ENCODE measurements around the gene JARID2.

The JARID2 gene

DNA sequence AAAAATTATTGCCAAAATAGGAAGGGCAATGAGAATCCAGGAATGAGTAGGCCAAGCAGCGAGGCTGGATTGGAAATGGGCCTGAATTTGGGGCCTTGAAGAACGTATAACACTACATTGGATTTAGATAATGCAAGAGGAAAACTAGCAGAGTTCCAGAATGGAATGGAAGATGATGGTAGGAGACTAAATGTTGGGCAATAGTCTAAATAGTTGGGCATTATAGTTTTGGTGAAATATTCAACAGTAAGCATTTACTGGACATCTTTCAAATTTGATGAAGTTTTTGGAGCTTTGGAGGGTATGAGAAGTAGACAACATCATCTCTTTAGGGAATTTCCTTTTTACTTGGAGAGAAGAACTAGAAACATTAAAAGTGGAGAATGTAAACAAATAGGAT lies 3.4 kb upstream of the JARID2 start:
- Histone ChIP-seq H3K27me3 (replicated peaks; ENCODE audit: insufficient read depth, low read length) (no peaks in the 10 kb centered on the region), H3K4me3 (ENCODE audit: low read length) (no peak overlapping the region), H3F3A (ENCODE audit: insufficient read depth, low read length) (peaks cover 5% of the 10 kb centered on the region), H3K9ac (ENCODE audit: low read length) (no peak overlapping the region), H3K9me2 (replicated peaks; ENCODE audit: insufficient read depth, low read length) (no peaks in the 10 kb centered on the region), H3K36me3 (replicated peaks; ENCODE audit: insufficient read depth, low read length) (no peaks in the 10 kb centered on the region), H3K4me1 (ENCODE audit: low read length) (no peaks in the 10 kb centered on the region), H3K79me2 (ENCODE audit: low read length) (peaks cover 16% of the 10 kb centered on the region), H3K9me3 (replicated peaks; ENCODE audit: insufficient read depth, low read length) (no peaks in the 10 kb centered on the region), H3K27ac (ENCODE audit: low read length) (no peak overlapping the region), H4K20me1 (ENCODE audit: insufficient read depth, low read length) (no peaks in the 10 kb centered on the region), H3K4me2 (ENCODE audit: low read depth, low read length) (no peak overlapping the region), H2AFZ (ENCODE audit: low read length) (no peak overlapping the region)
- TF ChIP-seq, protein P1, sequence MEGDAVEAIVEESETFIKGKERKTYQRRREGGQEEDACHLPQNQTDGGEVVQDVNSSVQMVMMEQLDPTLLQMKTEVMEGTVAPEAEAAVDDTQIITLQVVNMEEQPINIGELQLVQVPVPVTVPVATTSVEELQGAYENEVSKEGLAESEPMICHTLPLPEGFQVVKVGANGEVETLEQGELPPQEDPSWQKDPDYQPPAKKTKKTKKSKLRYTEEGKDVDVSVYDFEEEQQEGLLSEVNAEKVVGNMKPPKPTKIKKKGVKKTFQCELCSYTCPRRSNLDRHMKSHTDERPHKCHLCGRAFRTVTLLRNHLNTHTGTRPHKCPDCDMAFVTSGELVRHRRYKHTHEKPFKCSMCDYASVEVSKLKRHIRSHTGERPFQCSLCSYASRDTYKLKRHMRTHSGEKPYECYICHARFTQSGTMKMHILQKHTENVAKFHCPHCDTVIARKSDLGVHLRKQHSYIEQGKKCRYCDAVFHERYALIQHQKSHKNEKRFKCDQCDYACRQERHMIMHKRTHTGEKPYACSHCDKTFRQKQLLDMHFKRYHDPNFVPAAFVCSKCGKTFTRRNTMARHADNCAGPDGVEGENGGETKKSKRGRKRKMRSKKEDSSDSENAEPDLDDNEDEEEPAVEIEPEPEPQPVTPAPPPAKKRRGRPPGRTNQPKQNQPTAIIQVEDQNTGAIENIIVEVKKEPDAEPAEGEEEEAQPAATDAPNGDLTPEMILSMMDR (IDR thresholded peaks at IDR 0.05; ENCODE audit: low read length): no peak
- DNase-seq: no peak

DNA sequence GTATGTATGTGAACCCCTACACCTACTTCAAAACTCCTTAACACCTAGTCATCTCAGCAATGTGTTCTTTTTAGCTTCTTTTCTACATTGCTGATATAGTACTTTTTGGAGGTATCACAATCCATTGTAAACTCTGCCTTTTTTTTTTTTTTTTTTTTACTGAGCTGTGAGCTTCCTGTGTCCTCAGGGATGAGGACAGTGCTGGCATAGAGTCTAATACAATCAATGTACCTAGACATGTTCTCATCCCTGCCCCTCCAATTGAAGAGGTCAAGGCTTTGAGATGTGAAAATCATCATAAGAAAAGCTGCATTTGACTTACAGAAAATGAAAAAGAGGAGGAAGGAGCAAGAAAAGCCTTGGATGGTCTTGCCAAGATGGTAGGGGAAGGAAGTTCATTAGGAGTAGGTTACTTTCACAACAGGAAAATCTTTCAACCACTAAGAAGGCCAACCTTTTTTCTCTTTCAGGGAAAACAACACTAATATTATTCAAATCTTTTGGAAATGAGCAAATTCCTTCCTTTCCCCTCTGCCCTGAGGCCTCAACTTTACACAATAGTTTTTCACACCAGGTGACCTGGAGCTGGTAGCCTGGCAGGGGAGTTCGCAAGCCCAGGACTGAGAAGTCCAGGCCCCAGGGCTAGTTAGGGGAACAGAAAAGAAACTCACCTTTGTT lies 2.8 kb upstream of the JARID2 start:
- H3K9ac ChIP-seq (ENCODE audit: low read length): no peak overlapping the region
- H3K36me3 ChIP-seq (replicated peaks; ENCODE audit: insufficient read depth, low read length): no peaks in the 10 kb centered on the region
- peaks cover 10% of the 10 kb centered on the region for H3F3A ChIP-seq (ENCODE audit: insufficient read depth, low read length)
- no peak overlapping the region for H2AFZ ChIP-seq (ENCODE audit: low read length)
- H4K20me1 ChIP-seq (ENCODE audit: insufficient read depth, low read length): no peaks in the 10 kb centered on the region
- H3K27ac ChIP-seq (ENCODE audit: low read length): no peak overlapping the region
- H3K79me2 ChIP-seq (ENCODE audit: low read length): peaks cover 20% of the 10 kb centered on the region
- TF ChIP-seq EZH2phosphoT487 (IDR thresholded peaks at IDR 0.05; ENCODE audit: low read length) (no peak), EZH2 (optimal IDR thresholded peaks at IDR 0.05; ENCODE audit: low read depth, low read length) (no peak)
- TF ChIP-seq, protein P1 (IDR thresholded peaks at IDR 0.05; ENCODE audit: low read length): no peak
- no peaks in the 10 kb centered on the region for H3K27me3 ChIP-seq (replicated peaks; ENCODE audit: insufficient read depth, low read length)
- H3K4me2 ChIP-seq (ENCODE audit: low read depth, low read length): no peak overlapping the region
- no peak overlapping the region for H3K4me3 ChIP-seq (ENCODE audit: low read length)
- no peak for DNase-seq
- H3K4me1 ChIP-seq (ENCODE audit: low read length): no peaks in the 10 kb centered on the region
- H3K9me2 ChIP-seq (replicated peaks; ENCODE audit: insufficient read depth, low read length): no peaks in the 10 kb centered on the region
- no peaks in the 10 kb centered on the region for H3K9me3 ChIP-seq (replicated peaks; ENCODE audit: insufficient read depth, low read length)

DNA sequence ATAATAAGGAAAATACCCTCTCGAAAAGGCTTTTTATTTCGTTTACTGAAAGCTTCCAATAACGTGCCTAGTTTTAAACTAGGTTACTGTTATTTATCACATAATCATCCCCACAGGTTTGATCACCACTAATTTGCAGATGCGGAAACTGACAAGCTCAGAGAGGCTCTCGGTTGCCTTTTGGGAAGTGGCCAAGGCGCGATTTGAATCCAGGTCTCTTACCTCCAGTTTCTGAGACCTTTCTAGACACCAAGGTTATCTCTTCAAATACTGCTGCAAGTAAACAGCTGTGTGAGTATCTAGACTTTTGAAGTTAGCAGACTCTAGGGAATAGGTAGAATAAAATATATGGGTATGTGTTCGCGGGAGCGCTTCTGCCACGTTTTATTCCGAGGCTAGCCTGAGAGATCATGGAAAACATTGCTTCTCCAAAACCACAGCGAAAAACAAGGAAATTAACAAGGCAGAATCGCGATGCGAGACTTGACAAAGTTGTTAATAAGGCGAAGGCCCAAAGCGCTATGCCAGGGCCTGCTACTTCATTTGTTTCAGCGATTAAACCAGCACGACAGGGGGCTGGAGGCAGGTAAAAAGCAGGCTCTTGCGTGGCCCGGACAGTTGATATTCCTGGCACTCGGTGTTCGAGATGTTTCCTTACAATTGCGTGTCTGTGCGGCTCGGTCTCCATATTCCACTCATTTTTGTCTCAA lies 1.8 kb upstream of the JARID2 start:
- Histone ChIP-seq H3K9ac (ENCODE audit: low read length) (peak overlapping the region; percentile 67; the same call in 1 of the 2 replicates), H2AFZ (ENCODE audit: low read length) (0 out of 2 replicates have a peak overlapping the region, but pooled peaks have one; percentile 73), H3K79me2 (ENCODE audit: low read length) (peaks cover 23% of the 10 kb centered on the region)

More for the DNA sequence above, 1.8 kb upstream of the JARID2 start:
- peak overlapping the region; percentile 83 for H3K4me2 ChIP-seq (ENCODE audit: low read depth, low read length)
- H3K9me2 ChIP-seq (replicated peaks; ENCODE audit: insufficient read depth, low read length): no peaks in the 10 kb centered on the region
- H3K4me3 ChIP-seq (ENCODE audit: low read length): peak overlapping the region; percentile 72
- TF ChIP-seq EZH2phosphoT487 (IDR thresholded peaks at IDR 0.05; ENCODE audit: low read length): no peak
- TF ChIP-seq, protein P1 (IDR thresholded peaks at IDR 0.05; ENCODE audit: low read length): no peak
- no peak for TF ChIP-seq EZH2 (optimal IDR thresholded peaks at IDR 0.05; ENCODE audit: low read depth, low read length)
- no peaks in the 10 kb centered on the region for H3K27me3 ChIP-seq (replicated peaks; ENCODE audit: insufficient read depth, low read length)
- no peaks in the 10 kb centered on the region for H4K20me1 ChIP-seq (ENCODE audit: insufficient read depth, low read length)
- no peaks in the 10 kb centered on the region for H3K36me3 ChIP-seq (replicated peaks; ENCODE audit: insufficient read depth, low read length)
- DNase-seq: no peak
- H3K9me3 ChIP-seq (replicated peaks; ENCODE audit: insufficient read depth, low read length): no peaks in the 10 kb centered on the region
- no peak overlapping the region for H3K27ac ChIP-seq (ENCODE audit: low read length)
- H3F3A ChIP-seq (ENCODE audit: insufficient read depth, low read length): peaks cover 13% of the 10 kb centered on the region
- H3K4me1 ChIP-seq (ENCODE audit: low read length): no peaks in the 10 kb centered on the region
